T-helper 2 cell treated with Interferon-gamma antibody and Interleukin-4, amounts not matched to agents 5 μg/mL and 100 μg/mL, for 36 hours (primary cell): ENCODE measurements around the gene TNRC6C.
A peak's percentile ranks its signal among the peaks of the same experiment; 100 is the strongest.

Source experiments
- DNase-seq: peaks from one replicate; pipeline ENCODE4 v3.0.0; 2021; ENCODE audit warnings: low spot score
- H3K27ac Mint-ChIP-seq: one replicate; pipeline ENCODE4 v1.8.0; 2021; ENCODE audit warnings: mild to moderate bottlenecking, mixed read lengths
- H3K27me3 Mint-ChIP-seq: one replicate; pipeline ENCODE4 v1.8.0; 2021; ENCODE audit warnings: low read depth, mixed read lengths
- H3K36me3 Mint-ChIP-seq: one replicate; pipeline ENCODE4 v1.8.0; 2021; ENCODE audit warnings: low read depth, mixed read lengths
- H3K4me1 Mint-ChIP-seq: one replicate; pipeline ENCODE4 v1.8.0; 2021; ENCODE audit warnings: low read depth, mixed read lengths
- H3K4me3 Mint-ChIP-seq: one replicate; pipeline ENCODE4 v1.8.0; 2022; ENCODE audit warnings: mild to moderate bottlenecking, moderate library complexity, mixed read lengths
- H3K9me3 Mint-ChIP-seq: one replicate; pipeline ENCODE4 v1.8.0; 2021; ENCODE audit warnings: mixed read lengths

Gene TNRC6C

GRCh38 chr17:77942112-77942988 is 16.2 kb upstream of the TNRC6C start:
- Mint-ChIP-seq H3K27ac (no peak overlapping the region), H3K4me1 (no peaks in the 10 kb centered on the region), H3K27me3 (peaks cover 19% of the 10 kb centered on the region), H3K4me3 (no peak overlapping the region), H3K36me3 (no peaks in the 10 kb centered on the region), H3K9me3 (no peaks in the 10 kb centered on the region)
- DNase-seq: no peak

- Mint-ChIP-seq H3K27me3 (peaks cover 28% of the 10 kb centered on the region), H3K9me3 (peaks cover 4% of the 10 kb centered on the region)
Measured at GRCh38 chr17:77943971-77944370, 14.5 kb upstream of the TNRC6C start.

GRCh38 chr17:77944390-77945222 is 13.9 kb upstream of the TNRC6C start:
- H3K27ac Mint-ChIP-seq: no peak overlapping the region
- H3K36me3 Mint-ChIP-seq: no peaks in the 10 kb centered on the region
- peaks cover 33% of the 10 kb centered on the region for H3K27me3 Mint-ChIP-seq
- no peaks in the 10 kb centered on the region for H3K4me1 Mint-ChIP-seq
- DNase-seq: no peak
- peaks cover 4% of the 10 kb centered on the region for H3K9me3 Mint-ChIP-seq
- H3K4me3 Mint-ChIP-seq: no peak overlapping the region

More at GRCh38 chr17:77943971-77944370, 14.5 kb upstream of the TNRC6C start:
- H3K4me3 Mint-ChIP-seq: no peak overlapping the region
- DNase-seq: no peak
- no peak overlapping the region for H3K27ac Mint-ChIP-seq
- no peaks in the 10 kb centered on the region for H3K36me3 Mint-ChIP-seq
- no peaks in the 10 kb centered on the region for H3K4me1 Mint-ChIP-seq

GRCh38 chr17:77946900-77947645 is 11.4 kb upstream of the TNRC6C start:
- H3K27me3 Mint-ChIP-seq: peaks cover 37% of the 10 kb centered on the region
- peaks cover under 1% of the 10 kb centered on the region for H3K4me1 Mint-ChIP-seq
- DNase-seq: no peak
- H3K9me3 Mint-ChIP-seq: peaks cover 4% of the 10 kb centered on the region
- no peak overlapping the region for H3K4me3 Mint-ChIP-seq
- H3K36me3 Mint-ChIP-seq: no peaks in the 10 kb centered on the region
- H3K27ac Mint-ChIP-seq: no peak overlapping the region

- DNase-seq: no peak
- H3K36me3 Mint-ChIP-seq: no peaks in the 10 kb centered on the region
- peaks cover 4% of the 10 kb centered on the region for H3K4me1 Mint-ChIP-seq
- H3K9me3 Mint-ChIP-seq: peaks cover 4% of the 10 kb centered on the region
- peaks cover 48% of the 10 kb centered on the region for H3K27me3 Mint-ChIP-seq
- no peak overlapping the region for H3K27ac Mint-ChIP-seq
- no peak overlapping the region for H3K4me3 Mint-ChIP-seq
Measured at GRCh38 chr17:77948690-77949114, 9.8 kb upstream of the TNRC6C start.

GRCh38 chr17:77951123-77951522 is 7.4 kb upstream of the TNRC6C start:
- H3K4me3 Mint-ChIP-seq: no peak overlapping the region
- peaks cover 4% of the 10 kb centered on the region for H3K9me3 Mint-ChIP-seq
- H3K27ac Mint-ChIP-seq: no peak overlapping the region
- no peak for DNase-seq
- H3K4me1 Mint-ChIP-seq: peaks cover 4% of the 10 kb centered on the region
- H3K36me3 Mint-ChIP-seq: no peaks in the 10 kb centered on the region
- H3K27me3 Mint-ChIP-seq: peaks cover 60% of the 10 kb centered on the region

- Mint-ChIP-seq H3K4me1 (peaks cover 11% of the 10 kb centered on the region), H3K4me3 (no peak overlapping the region), H3K27me3 (peaks cover 70% of the 10 kb centered on the region), H3K9me3 (peaks cover 4% of the 10 kb centered on the region), H3K27ac (no peak overlapping the region), H3K36me3 (no peaks in the 10 kb centered on the region)
- DNase-seq: no peak
Measured at GRCh38 chr17:77952368-77952767, 6.1 kb upstream of the TNRC6C start.

GRCh38 chr17:77957235-77957856 is 1.2 kb upstream of the TNRC6C start:
- peak overlapping the region; percentile 86 for H3K4me3 Mint-ChIP-seq
- H3K27me3 Mint-ChIP-seq: peaks cover 45% of the 10 kb centered on the region
- peak overlapping the region; percentile 84 for H3K27ac Mint-ChIP-seq
- DNase-seq: peak; percentile 16
- peaks cover 10% of the 10 kb centered on the region for H3K36me3 Mint-ChIP-seq
- H3K9me3 Mint-ChIP-seq: no peaks in the 10 kb centered on the region
- peaks cover 27% of the 10 kb centered on the region for H3K4me1 Mint-ChIP-seq

- peaks cover 33% of the 10 kb centered on the region for H3K27me3 Mint-ChIP-seq
- no peak overlapping the region for H3K4me3 Mint-ChIP-seq
- no peaks in the 10 kb centered on the region for H3K9me3 Mint-ChIP-seq
- peaks cover 16% of the 10 kb centered on the region for H3K36me3 Mint-ChIP-seq
- no peak for DNase-seq
- H3K27ac Mint-ChIP-seq: no peak overlapping the region
- peaks cover 38% of the 10 kb centered on the region for H3K4me1 Mint-ChIP-seq
Measured at GRCh38 chr17:77958716-77959125, 218 bp downstream of the TNRC6C start.

GRCh38 chr17:77959126-77959925 is 823 bp downstream of the TNRC6C start:
- H3K9me3 Mint-ChIP-seq: no peaks in the 10 kb centered on the region
- H3K27ac Mint-ChIP-seq: peak overlapping the region; percentile 68
- H3K4me1 Mint-ChIP-seq: peaks cover 43% of the 10 kb centered on the region
- H3K4me3 Mint-ChIP-seq: peak overlapping the region; percentile 88
- H3K36me3 Mint-ChIP-seq: peaks cover 16% of the 10 kb centered on the region
- peaks cover 30% of the 10 kb centered on the region for H3K27me3 Mint-ChIP-seq
- peak; percentile 34 for DNase-seq

GRCh38 chr17:77959926-77960521 is 1.5 kb downstream of the TNRC6C start:
- Mint-ChIP-seq H3K36me3 (peaks cover 16% of the 10 kb centered on the region), H3K9me3 (no peaks in the 10 kb centered on the region), H3K4me3 (peak overlapping the region; percentile 88), H3K4me1 (peaks cover 47% of the 10 kb centered on the region), H3K27me3 (peaks cover 26% of the 10 kb centered on the region), H3K27ac (peak overlapping the region; percentile 68)
- no peak for DNase-seq

- Mint-ChIP-seq H3K4me3 (no peak overlapping the region), H3K27ac (no peak overlapping the region), H3K9me3 (no peaks in the 10 kb centered on the region)
Measured at GRCh38 chr17:77961741-77962140, 3.2 kb downstream of the TNRC6C start.

More at GRCh38 chr17:77961741-77962140, 3.2 kb downstream of the TNRC6C start:
- Mint-ChIP-seq H3K27me3 (peaks cover 10% of the 10 kb centered on the region), H3K36me3 (peaks cover 16% of the 10 kb centered on the region), H3K4me1 (peaks cover 50% of the 10 kb centered on the region)
- DNase-seq: no peak
